GM19455 (cell line): ENCODE data around the gene C19orf67.
A peak's percentile ranks its signal among the peaks of the same experiment; 100 is the strongest.

Source experiments
- ATAC-seq: cut with Tn5 transposase; IDR thresholded peaks from one replicate; pipeline ENCODE4 v1.9.1; 2021; ENCODE audit not compliant: unreplicated experiment

C19orf67 gene

GRCh38 chr19:14086098-14086497, 515 bp upstream of the C19orf67 start:
- no peak for ATAC-seq

- ATAC-seq: no peak
These were observed 3.0 kb downstream of the C19orf67 start for GRCh38 chr19:14082675-14082960.

GRCh38 chr19:14081797-14082674, 3.5 kb downstream of the C19orf67 start:
- no peak for ATAC-seq

GRCh38 chr19:14080887-14081796, 4.4 kb downstream of the C19orf67 start:
- peak; percentile 78 for ATAC-seq

- ATAC-seq: no peak
These were observed 7.2 kb downstream of the C19orf67 start for GRCh38 chr19:14078411-14078810.

- no peak for ATAC-seq
These were observed 11.4 kb downstream of the C19orf67 start for GRCh38 chr19:14073925-14074838.

GRCh38 chr19:14073261-14073924, 12.2 kb downstream of the C19orf67 start:
- peak; percentile 58 for ATAC-seq

GRCh38 chr19:14072535-14073260, 12.9 kb downstream of the C19orf67 start, which contains the start of gene MISP3:
MISP3 (plus strand) TSS chr19:14072786; CDS start chr19:14073310, 524 bp downstream.
- peak; percentile 5 for ATAC-seq

GRCh38 chr19:14070268-14071050, 15.1 kb downstream of the C19orf67 start:
- ATAC-seq: no peak

GRCh38 chr19:14066134-14066533, 19.4 kb downstream of the C19orf67 start:
- no peak for ATAC-seq

- ATAC-seq: no peak
These were observed 22.5 kb downstream of the C19orf67 start for GRCh38 chr19:14063105-14063504.

- ATAC-seq: no peak
These were observed 23.1 kb downstream of the C19orf67 start for GRCh38 chr19:14062558-14062855.

GRCh38 chr19:14061751-14062557, 23.6 kb downstream of the C19orf67 start, which contains the start of gene PALM3:
PALM3 (minus strand) TSS chr19:14062076; CDS start chr19:14061980, 96 bp downstream.
- no peak for ATAC-seq

- ATAC-seq: no peak
These were observed 24.4 kb downstream of the C19orf67 start for GRCh38 chr19:14061081-14061749.

- ATAC-seq: no peak
These were observed 25.9 kb downstream of the C19orf67 start for GRCh38 chr19:14059652-14060155.

- no peak for ATAC-seq
These were observed 26.5 kb downstream of the C19orf67 start for GRCh38 chr19:14059093-14059480.
